IMR-90 (cell line): ENCODE data around the gene TAF4B. TPM values are rescaled to one million over a fixed set of nuclear protein-coding genes. Genes with fewer than 3 reads are reported as not detected.

Experiments used
- ATAC-seq: fragments of 200-7000 bp; cut with Tn5 transposase; 2 replicates; pipeline ENCODE4 v1.9.1; 2020; ENCODE audit warnings: low read depth, mild to moderate bottlenecking, moderate library complexity
- BruUV-seq: library from RNA; stranded (reverse); fragments of 400-500 nt; replicated peaks from 2 replicates; lab custom pipeline; 2021; lab: Mats Ljungman, UMichigan
- CTCF ChIA-PET: fragments of 300-600 bp; formaldehyde crosslinking; extraction: SDS; loops from one replicate; lab custom pipeline; 2021; ENCODE audit warnings: antibody characterized with exemption; lab: Yijun Ruan, JAX
- POLR2A ChIA-PET: fragments of 300-600 bp; sonication (Branson Sonifier 250); formaldehyde crosslinking; loops from one replicate; lab custom pipeline; 2022; ENCODE audit warnings: antibody characterized with exemption; ENCODE audit not compliant: unreplicated experiment; lab: Charles Lee
- DNase-seq: peaks from one replicate; pipeline ENCODE4 v3.0.0; 2013
- H2AFZ ChIP-seq: replicated peaks from 2 replicates; pipeline ENCODE3; 2013; ENCODE audit warnings: low read length, mild to moderate bottlenecking; ENCODE audit not compliant: poor library complexity
- H2AK5ac ChIP-seq: 2 replicates; pipeline ENCODE4 v1.6.1; 2013; ENCODE audit warnings: low read depth, low read length, inconsistent platforms
- H2AK9ac ChIP-seq: replicated peaks from 2 replicates; pipeline ENCODE3; 2013; ENCODE audit warnings: mild to moderate bottlenecking, low read depth, low read length, moderate library complexity; ENCODE audit not compliant: poor library complexity
- H2BK120ac ChIP-seq: 2 replicates; pipeline ENCODE4 v1.6.1; 2013; ENCODE audit warnings: low read depth, low read length, inconsistent platforms
- H2BK15ac ChIP-seq: 3 replicates; pipeline ENCODE4 v1.6.1; 2013; ENCODE audit warnings: low read depth, low read length, inconsistent platforms
- H2BK20ac ChIP-seq: 2 replicates; pipeline ENCODE4 v1.6.1; 2013; ENCODE audit warnings: low read depth, mild to moderate bottlenecking, inconsistent platforms, low read length, moderate library complexity
- H2BK5ac ChIP-seq: 2 replicates; pipeline ENCODE4 v1.6.1; 2013; ENCODE audit warnings: mild to moderate bottlenecking, low read depth, low read length, inconsistent platforms; ENCODE audit not compliant: poor library complexity, severe bottlenecking
- H3K14ac ChIP-seq: replicated peaks from 2 replicates; pipeline ENCODE4 v1.6.1; 2013; ENCODE audit warnings: low read depth, low read length, inconsistent platforms
- H3K18ac ChIP-seq: 2 replicates; pipeline ENCODE4 v1.6.1; 2013; ENCODE audit warnings: low read depth, low read length, control low read depth
- H3K23ac ChIP-seq: 2 replicates; pipeline ENCODE4 v1.6.1; 2013; ENCODE audit warnings: low read depth, low read length, inconsistent platforms
- H3K27ac ChIP-seq: 2 replicates; pipeline ENCODE4 v1.5.1; 2013; ENCODE audit warnings: mild to moderate bottlenecking, control low read depth, low read length; ENCODE audit not compliant: insufficient read depth
- H3K27me3 ChIP-seq: 2 replicates; pipeline ENCODE4 v1.6.1; 2013; ENCODE audit warnings: low read length; ENCODE audit not compliant: control insufficient read depth, insufficient read depth
- H3K36me3 ChIP-seq: 2 replicates; pipeline ENCODE4 v1.6.1; 2013; ENCODE audit warnings: low read length, mixed read lengths; ENCODE audit not compliant: control insufficient read depth, insufficient read depth
- H3K4ac ChIP-seq: 2 replicates; pipeline ENCODE4 v1.6.1; 2013; ENCODE audit warnings: low read depth, low read length, inconsistent platforms
- H3K4me1 ChIP-seq: 2 replicates; pipeline ENCODE4 v1.6.1; 2013; ENCODE audit warnings: low read length, mixed read lengths; ENCODE audit not compliant: control insufficient read depth, insufficient read depth
- H3K4me2 ChIP-seq: 2 replicates; pipeline ENCODE4 v1.6.1; 2013; ENCODE audit warnings: low read depth, mild to moderate bottlenecking, control low read depth, low read length, moderate library complexity
- H3K4me3 ChIP-seq: 2 replicates; pipeline ENCODE4 v1.5.1; 2013; ENCODE audit warnings: low read depth, mild to moderate bottlenecking, control low read depth, low read length, moderate library complexity; ENCODE audit not compliant: insufficient read depth
- H3K56ac ChIP-seq: 2 replicates; pipeline ENCODE4 v1.6.1; 2013; ENCODE audit warnings: low read length, inconsistent platforms; ENCODE audit not compliant: insufficient read depth; ENCODE audit errors: extremely low read depth
- H3K79me1 ChIP-seq, 2 experiments: 2 replicates each; pipeline ENCODE4 v1.6.1; 2013; ENCODE audit warnings: low read length in 2 of 2, inconsistent platforms in 1 of 2, low read depth in 1 of 2
- H3K9ac ChIP-seq: 2 replicates; pipeline ENCODE4 v1.6.1; 2013; ENCODE audit warnings: low read depth, low read length, control low read depth
- H3K9me1 ChIP-seq: 2 replicates; pipeline ENCODE4 v1.6.1; 2013; ENCODE audit warnings: low read length, inconsistent platforms; ENCODE audit not compliant: insufficient read depth
- H3K9me3 ChIP-seq: 2 replicates; pipeline ENCODE4 v1.6.1; 2013; ENCODE audit warnings: low read length; ENCODE audit not compliant: control insufficient read depth, insufficient read depth
- H4K20me1 ChIP-seq: 2 replicates; pipeline ENCODE4 v1.6.1; 2013; ENCODE audit warnings: low read length, inconsistent platforms; ENCODE audit not compliant: insufficient read depth
- H4K5ac ChIP-seq: 2 replicates; pipeline ENCODE4 v1.6.1; 2013; ENCODE audit warnings: mild to moderate bottlenecking, low read depth, low read length, control low read depth
- H4K8ac ChIP-seq, 2 experiments: 2 replicates each; pipeline ENCODE4 v1.6.1; 2013; ENCODE audit warnings: low read depth in 2 of 2, low read length in 2 of 2, control low read depth in 1 of 2, inconsistent platforms in 1 of 2
- H4K91ac ChIP-seq: 2 replicates; pipeline ENCODE4 v1.6.1; 2013; ENCODE audit warnings: low read depth, low read length, inconsistent platforms; ENCODE audit not compliant: insufficient read depth
- BHLHE40 ChIP-seq: fragments of 150-350 bp; IDR thresholded peaks from 2 replicates; pipeline ENCODE4 v1.6.1; 2016; ENCODE audit warnings: mild to moderate bottlenecking, low read depth, low read length
- CEBPB ChIP-seq: IDR thresholded peaks from 2 replicates; pipeline ENCODE4 v1.6.1; 2012; ENCODE audit warnings: low read depth, low read length, improper control_type of control experiment
- CTCF ChIP-seq: conservative IDR thresholded peaks from 2 replicates; pipeline ENCODE4 v1.5.1; 2012; ENCODE audit warnings: mild to moderate bottlenecking, low read depth, low read length, improper control_type of control experiment
- ELK1 ChIP-seq: fragments of 150-350 bp; IDR thresholded peaks from 2 replicates; pipeline ENCODE4 v1.6.1; 2016; ENCODE audit warnings: low read depth, mild to moderate bottlenecking, low read length, moderate library complexity, borderline replicate concordance
- FOS ChIP-seq: fragments of 150-350 bp; IDR thresholded peaks from 2 replicates; pipeline ENCODE4 v1.6.1; 2016; ENCODE audit warnings: low read depth, low read length
- MAFK ChIP-seq: IDR thresholded peaks from 2 replicates; pipeline ENCODE4 v1.6.1; 2012; ENCODE audit warnings: low read depth, low read length, improper control_type of control experiment
- MAZ ChIP-seq: IDR thresholded peaks from 2 replicates; pipeline ENCODE4 v1.6.1; 2012; ENCODE audit warnings: low read depth, mild to moderate bottlenecking, low read length, improper control_type of control experiment, moderate library complexity, borderline replicate concordance
- MXI1 ChIP-seq: IDR thresholded peaks from 2 replicates; pipeline ENCODE4 v1.6.1; 2012; ENCODE audit warnings: low read depth, mild to moderate bottlenecking, low read length, moderate library complexity, borderline replicate concordance
- NFE2L2 ChIP-seq: fragments of 150-350 bp; IDR thresholded peaks from 2 replicates; pipeline ENCODE4 v1.6.1; 2016; ENCODE audit warnings: low read depth, mild to moderate bottlenecking, low read length
- POLR2A ChIP-seq: IDR thresholded peaks from 2 replicates; pipeline ENCODE4 v1.6.1; 2012; ENCODE audit warnings: mild to moderate bottlenecking, low read depth, low read length
- RAD21 ChIP-seq: IDR thresholded peaks from 2 replicates; pipeline ENCODE4 v1.6.1; 2012; ENCODE audit warnings: low read length, improper control_type of control experiment
- RCOR1 ChIP-seq: IDR thresholded peaks from 2 replicates; pipeline ENCODE4 v1.6.1; 2012; ENCODE audit warnings: mild to moderate bottlenecking, low read length, improper control_type of control experiment; ENCODE audit not compliant: insufficient replicate concordance
- RFX5 ChIP-seq: IDR thresholded peaks from 2 replicates; pipeline ENCODE4 v1.8.0; 2012; ENCODE audit warnings: low read depth, mild to moderate bottlenecking, low read length, moderate library complexity
- SMC3 ChIP-seq: fragments of 150-350 bp; IDR thresholded peaks from 2 replicates; pipeline ENCODE4 v1.6.1; 2016; ENCODE audit warnings: low read depth, mild to moderate bottlenecking, antibody characterized with exemption, low read length, moderate library complexity
- USF2 ChIP-seq: fragments of 150-350 bp; IDR thresholded peaks from 2 replicates; pipeline ENCODE4 v1.6.1; 2017; ENCODE audit warnings: mild to moderate bottlenecking, antibody characterized with exemption, low read length, low read depth
- WGBS, 2 experiments: methylation state at CpG; one replicate each; pipeline versions ENCODE4 v1.1.5 to v1.1.7; 2013; ENCODE audit warnings: missing lambda C conversion rate in 2 of 2; ENCODE audit not compliant: insufficient read length in 1 of 2; ENCODE audit errors: extremely low coverage in 2 of 2; 5-methylcytosine and 5-hydroxymethylcytosine counted together
- dilution Hi-C: fragments of 300-500 bp; cut with HindIII; formaldehyde crosslinking; loops from one replicate; pipeline ENCODE4 v1.14.3; 2018; ENCODE audit warnings: low sequenced_read_pairs; ENCODE audit not compliant: unreplicated experiment
- in situ Hi-C: fragments of 300-500 bp; cut with MboI; formaldehyde crosslinking; loops from 3 replicates; pipeline ENCODE4 v1.14.3; 2019; ENCODE audit warnings: low sequenced_read_pairs, inconsistent platforms, mixed read lengths
- intact Hi-C: fragments of 100-400 bp; cut with micrococcal nuclease; formaldehyde crosslinking; loops from 2 replicates; pipeline ENCODE4 v1.10.0; 2022
- polyA plus RNA-seq, 3 experiments: library from polyadenylated mRNA; depleted of rRNA; stranded (reverse); fragments of >200 nt; gene quantifications; 2 replicates each; pipeline ENCODE4 v1.2.3, GENCODE V29; 2012; ENCODE audit warnings: low replicate concordance in 1 of 3
- total RNA-seq: library from RNA; depleted of rRNA; stranded (reverse); fragments of >200 nt; gene quantifications from 2 replicates; pipeline ENCODE4 v1.2.3, GENCODE V29; 2012

Gene TAF4B
- total and polyA plus RNA-seq, 2 of the 4 experiments (the other 2 are of a cell fraction): 0.38 to 1.1 TPM

- 85% methylated on average over 4 of the region's 14 CpGs; no CpG with 5 or more reads in 1 of the 2 experiments for WGBS, 2 experiments
- Histone ChIP-seq H3K36me3 (no peaks in the 10 kb centered on the region), H4K8ac (no peak overlapping the region), H3K4ac (no peak overlapping the region), H3K9me1 (no peaks in the 10 kb centered on the region), H4K91ac (no peak overlapping the region), H2AK5ac (no peak overlapping the region), H3K4me3 (no peak overlapping the region), H2AK9ac (no peak overlapping the region), H3K56ac (no peak overlapping the region), H3K9me3 (no peaks in the 10 kb centered on the region), H3K27me3 (no peaks in the 10 kb centered on the region), H2BK120ac (no peak overlapping the region), H2BK15ac (no peak overlapping the region), H3K18ac (no peak overlapping the region), H2AFZ (no peak overlapping the region), H3K23ac (no peak overlapping the region), H3K14ac (no peak overlapping the region), H3K4me1 (no peaks in the 10 kb centered on the region), H3K27ac (no peak overlapping the region), H3K79me1 (no peaks in the 10 kb centered on the region), H3K9ac (no peak overlapping the region), H2BK5ac (no peak overlapping the region), H4K20me1 (no peaks in the 10 kb centered on the region), H4K5ac (no peak overlapping the region), H2BK20ac (no peak overlapping the region), H3K4me2 (no peak overlapping the region)
- ChIA-PET CTCF (no interaction called here), POLR2A (no interaction called here)
- in situ Hi-C loops: no loop called here
- BruUV-seq: no TSS peak
- intact Hi-C loops: no loop called here
- dilution Hi-C loops: no loop called here
- ATAC-seq (no peak), DNase-seq (no peak)
- TF ChIP-seq MAFK (no peak), MAZ (no peak), RCOR1 (no peak), ELK1 (no peak), RFX5 (no peak), NFE2L2 (no peak), CEBPB (no peak), USF2 (no peak), MXI1 (no peak), RAD21 (no peak), FOS (no peak), SMC3 (no peak), BHLHE40 (no peak), CTCF (no peak), POLR2A (no peak)
Observed at GRCh38 chr18:26255695-26256622, 29.7 kb downstream of the TAF4B start.
